Retinal pigment epithelial cell (primary cell): ENCODE results near the gene SGCA.

ENCODE experiments used
- DNase-seq: peaks from one replicate; pipeline ENCODE4 v3.0.0-alpha.2; 2010; ENCODE audit warnings: low read depth
- H3K4me3 ChIP-seq: 2 replicates; pipeline ENCODE4 v1.5.1; 2011; ENCODE audit warnings: mild to moderate bottlenecking, low read length, control low read depth, moderate library complexity
- TF ChIP-seq, protein P1 (sequence below): conservative IDR thresholded peaks from 2 replicates; pipeline ENCODE4 v1.5.1; 2011; ENCODE audit warnings: low read depth, low read length, control low read depth, inconsistent platforms

SGCA gene

DNA sequence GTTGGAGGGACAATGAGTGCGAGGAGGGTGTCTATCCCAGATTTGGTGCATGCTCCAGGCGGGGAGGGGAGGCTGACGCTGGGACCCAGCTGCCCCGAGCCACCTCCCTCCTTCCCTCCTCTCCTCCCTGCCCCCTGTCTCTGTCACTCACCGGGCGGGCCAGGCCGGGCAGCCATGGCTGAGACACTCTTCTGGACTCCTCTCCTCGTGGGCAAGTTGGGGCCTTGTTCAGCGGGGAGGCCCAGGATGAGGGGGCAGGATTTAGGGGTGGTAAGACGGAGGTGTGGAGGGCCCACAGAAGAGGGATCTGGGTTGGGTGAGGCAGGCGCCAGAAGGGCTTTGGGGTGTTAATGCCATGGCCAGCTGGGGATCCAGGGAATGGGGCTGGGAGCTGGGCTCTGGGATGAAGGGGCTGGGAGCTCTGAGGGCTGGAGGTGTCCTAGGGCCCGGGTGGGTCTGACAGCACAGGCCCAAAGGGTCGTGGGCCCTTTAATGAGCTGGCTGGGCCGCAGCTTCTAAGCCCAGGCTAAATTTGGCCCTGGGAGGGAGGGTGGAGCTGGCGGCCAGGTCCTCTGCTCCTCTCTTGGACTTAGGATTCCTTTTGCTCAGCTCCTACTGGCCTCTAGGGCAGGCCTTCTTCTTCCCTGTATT, at the start of gene SGCA:
Gene SGCA (plus strand): TSS at position 139 of the 651 bp plus-strand sequence. CDS start 36 bp downstream, at position 175.
- no peak for DNase-seq
- TF ChIP-seq, protein P1, sequence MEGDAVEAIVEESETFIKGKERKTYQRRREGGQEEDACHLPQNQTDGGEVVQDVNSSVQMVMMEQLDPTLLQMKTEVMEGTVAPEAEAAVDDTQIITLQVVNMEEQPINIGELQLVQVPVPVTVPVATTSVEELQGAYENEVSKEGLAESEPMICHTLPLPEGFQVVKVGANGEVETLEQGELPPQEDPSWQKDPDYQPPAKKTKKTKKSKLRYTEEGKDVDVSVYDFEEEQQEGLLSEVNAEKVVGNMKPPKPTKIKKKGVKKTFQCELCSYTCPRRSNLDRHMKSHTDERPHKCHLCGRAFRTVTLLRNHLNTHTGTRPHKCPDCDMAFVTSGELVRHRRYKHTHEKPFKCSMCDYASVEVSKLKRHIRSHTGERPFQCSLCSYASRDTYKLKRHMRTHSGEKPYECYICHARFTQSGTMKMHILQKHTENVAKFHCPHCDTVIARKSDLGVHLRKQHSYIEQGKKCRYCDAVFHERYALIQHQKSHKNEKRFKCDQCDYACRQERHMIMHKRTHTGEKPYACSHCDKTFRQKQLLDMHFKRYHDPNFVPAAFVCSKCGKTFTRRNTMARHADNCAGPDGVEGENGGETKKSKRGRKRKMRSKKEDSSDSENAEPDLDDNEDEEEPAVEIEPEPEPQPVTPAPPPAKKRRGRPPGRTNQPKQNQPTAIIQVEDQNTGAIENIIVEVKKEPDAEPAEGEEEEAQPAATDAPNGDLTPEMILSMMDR: no peak
- no peak within 1 kb of the TSS for H3K4me3 ChIP-seq

DNA sequence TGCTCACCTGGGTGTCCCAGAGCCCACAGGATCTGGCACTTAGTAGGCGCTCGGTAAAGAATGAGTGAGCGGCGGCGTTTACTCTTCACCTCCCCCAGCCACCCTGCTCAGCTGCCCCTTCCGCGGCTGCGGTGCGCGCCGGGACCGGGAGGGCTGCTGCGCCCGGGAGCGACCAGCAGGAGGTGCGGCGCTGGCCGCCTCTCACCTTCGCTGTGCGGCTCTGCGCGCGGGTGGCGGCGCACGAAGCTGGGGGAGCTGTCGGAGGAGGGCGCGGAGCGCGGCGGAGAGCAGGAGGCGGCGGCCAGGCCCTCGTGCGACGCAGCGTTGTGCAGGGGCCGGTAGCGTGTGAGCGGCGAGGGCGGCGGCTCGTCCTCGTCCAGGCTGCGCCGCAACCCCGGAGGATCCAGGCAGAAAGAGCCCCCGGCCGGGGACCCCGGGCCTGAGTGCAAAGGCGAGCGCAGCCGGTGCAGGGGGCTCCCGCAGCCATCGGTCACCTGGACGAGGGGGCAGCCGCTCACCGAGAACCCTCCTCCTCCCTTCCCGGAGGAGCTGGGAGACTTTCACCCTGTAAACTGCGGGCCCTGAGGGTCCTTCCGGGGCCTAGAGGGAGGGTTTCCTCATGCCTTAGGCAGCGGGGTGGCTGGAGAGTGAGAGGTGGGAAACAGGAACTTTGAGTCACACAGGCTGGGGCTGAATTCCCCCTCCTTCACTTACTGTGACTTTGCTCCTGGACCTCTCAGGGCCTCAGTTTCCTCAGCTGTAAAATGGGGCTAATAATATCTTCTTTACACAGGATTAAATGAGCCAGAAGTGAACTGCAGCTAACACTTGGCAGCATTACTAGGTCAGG, 48.4 kb upstream of the SGCA start:
- H3K4me3 ChIP-seq: no peak overlapping the region
- TF ChIP-seq, protein P1: peak; percentile 68
- no peak for DNase-seq

GRCh38 chr17:50118076-50118827, 47.6 kb upstream of the SGCA start:
- TF ChIP-seq, protein P1: no peak
- DNase-seq: no peak
- no peak overlapping the region for H3K4me3 ChIP-seq

DNA sequence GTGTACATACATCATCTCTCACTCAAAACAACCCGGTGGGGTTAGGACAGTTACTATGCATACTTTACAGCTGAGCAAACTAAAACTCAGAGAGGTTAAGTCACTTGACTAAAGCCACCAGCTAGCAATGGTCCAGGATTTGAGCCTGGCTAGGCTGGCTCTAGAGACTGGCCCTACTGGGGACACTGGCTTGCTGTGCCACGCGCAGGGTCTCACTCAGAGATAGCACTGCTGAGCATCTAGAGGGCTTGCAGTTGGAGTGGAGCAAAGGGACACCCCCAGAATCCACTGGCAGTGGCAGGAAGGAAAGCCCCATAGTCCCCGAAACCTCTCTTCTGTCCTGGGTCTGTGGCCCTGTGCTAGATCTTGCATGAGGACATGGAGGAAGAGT, 47.0 kb upstream of the SGCA start:
- TF ChIP-seq, protein P1: no peak
- DNase-seq: no peak
- no peak overlapping the region for H3K4me3 ChIP-seq

GRCh38 chr17:50120475-50121253, 45.1 kb upstream of the SGCA start:
- H3K4me3 ChIP-seq: no peak overlapping the region
- TF ChIP-seq, protein P1: no peak
- DNase-seq: no peak

DNA sequence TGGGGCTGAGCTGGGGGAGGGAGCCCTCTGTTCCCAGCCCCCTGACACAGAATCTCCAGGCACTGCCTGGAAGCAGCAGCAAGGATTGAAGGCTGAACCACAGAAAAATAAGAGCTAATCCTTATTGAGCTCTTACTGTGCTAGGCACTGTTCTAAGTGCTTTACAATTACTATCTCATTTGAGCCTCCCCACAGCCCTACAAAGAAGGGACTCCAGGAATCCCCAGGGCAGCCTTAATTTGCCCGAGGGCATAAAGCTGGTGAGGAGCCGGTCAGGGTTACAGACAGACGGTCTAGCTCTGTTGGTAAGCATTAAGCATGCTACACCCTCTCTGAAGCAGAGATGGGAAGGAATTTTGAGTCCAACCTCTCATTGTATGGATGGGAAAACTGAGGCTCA, 42.9 kb upstream of the SGCA start:
- TF ChIP-seq, protein P1: no peak
- no peak overlapping the region for H3K4me3 ChIP-seq
- no peak for DNase-seq
